ENCODE data around the gene UBP1.
"Not testable (repeated sequence)": the region's sequence is repeated elsewhere in the genome, so short reads cannot be mapped to it uniquely, and the experiment has no call there.

The UBP1 gene

GRCh38 chr3:33433843-33434242 lies 6.4 kb downstream of the UBP1 start:
- no peak for DNase-seq

GRCh38 chr3:33430571-33430970 lies 9.6 kb downstream of the UBP1 start:
- DNase-seq, result no peak

DNA sequence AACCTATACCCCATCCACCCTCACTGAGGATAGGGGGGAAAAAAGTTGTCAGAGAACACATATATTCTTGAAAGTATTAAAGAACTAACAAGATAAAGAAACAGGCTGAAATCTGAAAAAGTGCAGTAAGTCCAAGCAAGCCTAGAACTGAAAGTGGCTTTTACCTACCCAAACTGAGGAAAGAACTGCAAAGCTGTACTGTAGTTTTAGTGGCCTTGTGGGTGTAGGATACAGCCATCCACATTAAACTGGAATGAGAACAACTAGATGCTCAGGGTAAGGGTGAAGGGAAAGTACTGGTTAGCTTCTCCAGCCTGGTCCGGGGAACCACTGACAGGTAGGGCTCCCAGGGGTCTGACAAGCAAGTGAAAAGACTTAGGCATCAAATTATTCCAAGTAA lies 10.1 kb downstream of the UBP1 start:
- DNase-seq, result no peak

GRCh38 chr3:33429306-33429705 lies 10.9 kb downstream of the UBP1 start:
- not testable (repeated sequence) for DNase-seq

DNA sequence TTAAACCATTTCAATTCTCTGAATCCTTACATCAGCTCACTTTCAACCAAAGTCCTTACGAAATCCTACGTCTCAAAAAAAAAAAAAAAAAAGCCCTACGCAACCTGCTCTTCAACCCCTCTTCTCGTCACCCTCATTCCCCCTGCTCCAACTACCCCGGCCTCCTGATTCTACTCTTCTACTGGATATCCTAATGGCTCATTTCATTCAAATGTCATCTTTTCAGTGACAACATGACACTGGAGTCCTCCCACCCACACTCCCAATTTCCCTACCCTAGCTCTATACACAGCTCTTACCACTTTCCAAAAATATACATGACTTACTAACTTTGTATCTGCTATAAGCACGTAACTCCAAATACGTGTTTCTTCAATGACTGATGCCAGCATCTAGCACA lies 11.5 kb downstream of the UBP1 start:
- no peak for DNase-seq

DNA sequence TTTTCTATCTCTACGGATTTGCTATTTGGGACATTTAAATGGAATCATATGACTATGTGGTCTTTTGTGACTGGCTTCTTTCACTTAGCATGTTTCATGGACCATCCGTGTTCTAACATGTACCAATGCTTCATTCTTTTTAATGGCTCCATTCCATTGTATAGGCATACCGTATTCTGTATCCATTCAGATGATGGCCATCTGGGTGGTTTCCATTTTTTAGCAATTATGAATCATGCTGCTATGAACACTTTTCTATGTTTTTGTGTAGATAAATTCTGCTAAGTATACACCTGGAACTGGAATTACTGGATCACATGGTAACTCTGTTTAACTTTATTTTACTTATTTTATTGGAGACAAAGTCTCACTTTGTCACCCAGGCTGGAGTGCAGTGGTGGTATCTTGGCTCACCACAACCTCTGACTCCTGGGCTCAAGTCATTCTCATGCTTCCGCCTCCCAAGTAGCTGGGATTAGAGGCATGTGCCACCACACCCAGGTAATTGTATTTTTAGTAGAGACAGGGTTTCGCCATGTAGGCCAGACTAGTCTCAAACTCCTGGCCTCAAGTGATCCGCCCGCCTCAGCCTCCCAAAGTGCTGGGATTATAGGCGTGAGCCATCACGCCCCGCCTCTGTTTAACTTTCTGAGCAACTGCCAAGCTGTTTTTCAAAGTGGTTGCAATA lies 13.4 kb downstream of the UBP1 start:
- DNase-seq, result no peak

DNA sequence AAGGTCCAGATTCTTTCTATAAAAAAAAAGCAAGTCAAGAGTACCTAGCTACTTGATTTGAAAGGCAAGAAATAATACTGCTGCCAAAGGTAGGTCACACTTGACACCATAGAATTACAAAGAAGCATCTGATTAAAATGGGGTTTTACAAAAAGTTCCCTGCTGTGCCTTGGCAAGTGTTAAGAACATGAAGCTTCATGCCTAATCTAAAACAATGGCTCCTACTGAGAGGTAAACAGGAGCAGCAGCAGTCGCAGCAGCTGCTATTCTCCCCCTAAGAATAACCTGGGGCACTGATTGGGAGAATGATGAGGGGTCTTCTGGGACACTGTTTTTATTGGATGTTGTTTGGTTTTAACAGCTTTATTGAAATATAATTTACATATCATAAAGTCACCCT lies 14.1 kb downstream of the UBP1 start:
- DNase-seq, result no peak

DNA sequence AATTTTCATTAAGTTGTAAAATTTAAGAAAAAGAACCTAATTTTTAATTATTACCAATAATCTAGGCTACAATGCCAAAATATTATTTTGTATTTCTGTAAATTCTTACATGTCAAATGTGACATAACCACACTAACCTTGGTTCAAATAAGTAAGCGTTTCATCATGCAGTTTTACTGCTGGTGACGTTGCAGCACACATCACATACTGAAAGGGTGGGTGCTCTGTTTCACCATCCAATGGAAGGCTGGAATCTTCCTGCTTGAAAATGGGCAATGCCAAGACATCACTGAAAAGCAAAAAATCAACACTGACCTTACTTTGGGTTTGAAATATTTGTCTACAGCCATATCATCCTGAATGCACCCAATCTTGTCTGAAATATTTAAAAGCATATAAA lies 14.8 kb downstream of the UBP1 start:
- DNase-seq, result no peak

GRCh38 chr3:33424606-33425452 lies 15.4 kb downstream of the UBP1 start:
- DNase-seq, result no peak

DNA sequence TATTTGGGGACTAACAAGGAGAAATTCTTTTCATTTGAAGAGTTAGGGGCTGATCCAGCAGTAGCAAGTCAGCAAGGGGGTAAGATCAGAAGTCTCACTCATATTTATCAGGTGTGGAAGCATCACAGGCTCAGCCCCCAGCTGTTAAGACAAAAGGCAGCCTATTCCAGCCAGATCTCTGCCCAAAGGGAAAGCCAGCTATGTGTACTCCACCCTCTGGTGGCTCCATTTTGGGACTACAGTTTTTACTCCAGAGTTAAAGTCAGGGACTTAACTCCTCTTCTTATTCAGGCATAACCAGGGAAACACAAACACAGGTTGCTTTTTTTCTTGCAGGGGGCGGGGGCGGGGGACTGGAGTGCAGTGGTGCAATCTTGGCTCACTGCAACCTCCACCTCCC lies 19.2 kb downstream of the UBP1 start:
- DNase-seq, result no peak

GRCh38 chr3:33419948-33420347 lies 20.3 kb downstream of the UBP1 start:
- no peak for DNase-seq

- peak; percentile 61 for DNase-seq
These were observed 23.0 kb downstream of the UBP1 start for GRCh38 chr3:33417066-33417673.

DNA sequence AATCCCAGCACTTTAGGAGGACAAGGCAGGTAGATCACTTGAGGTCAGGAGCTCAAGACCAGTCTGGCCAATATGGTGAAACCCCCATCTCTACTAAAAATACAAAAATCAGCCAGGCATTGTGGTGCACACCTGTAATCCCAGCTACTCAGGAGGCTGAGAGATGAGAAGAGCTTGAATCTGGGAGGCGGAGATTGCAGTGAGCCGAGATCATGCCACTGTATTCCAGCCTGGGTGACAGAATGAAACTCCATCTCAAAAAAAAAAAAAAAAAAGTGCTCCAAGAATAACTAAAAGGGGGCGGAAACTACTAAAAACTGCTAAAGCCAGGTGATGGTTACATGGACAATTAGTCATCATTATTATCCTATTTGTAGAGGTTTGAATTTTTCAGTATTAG lies 29.4 kb downstream of the UBP1 start:
- not testable (repeated sequence) for DNase-seq

DNA sequence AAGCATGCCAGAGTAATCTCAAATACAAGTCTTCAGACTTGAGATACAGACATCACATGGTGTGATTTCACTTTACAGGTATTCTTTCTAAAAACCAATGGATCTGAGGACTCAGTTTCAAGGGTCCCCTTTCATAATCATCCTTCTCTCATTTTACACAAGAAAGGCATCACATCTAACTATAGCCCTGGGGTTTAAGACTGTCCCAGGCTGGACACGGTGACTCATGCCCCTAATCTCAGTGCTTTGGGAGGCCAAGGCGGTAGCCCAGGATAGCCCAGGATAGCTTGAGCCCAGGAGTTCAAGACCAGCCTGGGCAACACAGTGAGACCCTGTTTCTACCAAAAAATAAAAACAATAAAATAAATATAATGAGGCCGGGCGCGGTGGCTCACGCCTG lies 36.4 kb downstream of the UBP1 start:
- no peak for DNase-seq

DNA sequence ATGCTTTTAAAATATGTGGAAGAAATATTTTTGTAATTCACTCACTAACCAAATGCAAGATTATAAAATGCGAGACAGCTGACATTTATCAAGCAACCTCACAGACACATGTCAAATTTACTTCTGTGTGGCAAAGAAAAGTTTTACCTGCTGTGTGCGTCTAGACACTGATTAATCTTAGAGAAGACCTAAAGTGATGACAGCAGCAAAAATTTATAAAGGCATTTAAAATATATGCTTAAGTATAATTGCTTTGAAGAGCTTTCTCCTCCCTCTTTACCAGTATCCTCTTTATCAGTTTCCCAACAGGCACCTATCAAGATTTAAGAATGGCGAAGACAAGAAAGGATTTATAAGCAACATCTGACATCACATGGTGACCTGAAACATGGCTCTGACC lies 37.3 kb downstream of the UBP1 start:
- no peak for DNase-seq

DNA sequence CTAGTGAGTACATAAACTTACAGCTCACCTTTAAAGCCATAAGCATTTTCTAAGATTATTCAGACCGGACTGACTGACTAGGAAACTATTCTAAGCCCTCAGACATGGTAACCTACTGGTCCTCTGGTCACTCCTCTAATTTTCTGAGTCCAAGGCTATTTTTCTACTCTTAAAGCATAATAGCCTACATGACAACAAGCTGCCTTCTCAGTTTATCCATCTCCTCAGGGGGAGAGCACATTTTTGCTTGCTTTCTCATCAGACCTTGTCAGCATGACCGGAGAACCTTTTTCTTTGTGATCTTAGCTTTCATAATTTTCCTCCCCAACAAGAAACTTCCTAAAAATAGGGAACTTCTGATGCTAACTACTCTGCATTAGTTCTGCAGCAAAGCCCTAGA lies 38.4 kb downstream of the UBP1 start:
- no peak for DNase-seq

GRCh38 chr3:33398410-33398809 lies 41.8 kb downstream of the UBP1 start:
- no peak for DNase-seq

GRCh38 chr3:33395900-33396299 lies 44.3 kb downstream of the UBP1 start:
- DNase-seq, result no peak

DNA sequence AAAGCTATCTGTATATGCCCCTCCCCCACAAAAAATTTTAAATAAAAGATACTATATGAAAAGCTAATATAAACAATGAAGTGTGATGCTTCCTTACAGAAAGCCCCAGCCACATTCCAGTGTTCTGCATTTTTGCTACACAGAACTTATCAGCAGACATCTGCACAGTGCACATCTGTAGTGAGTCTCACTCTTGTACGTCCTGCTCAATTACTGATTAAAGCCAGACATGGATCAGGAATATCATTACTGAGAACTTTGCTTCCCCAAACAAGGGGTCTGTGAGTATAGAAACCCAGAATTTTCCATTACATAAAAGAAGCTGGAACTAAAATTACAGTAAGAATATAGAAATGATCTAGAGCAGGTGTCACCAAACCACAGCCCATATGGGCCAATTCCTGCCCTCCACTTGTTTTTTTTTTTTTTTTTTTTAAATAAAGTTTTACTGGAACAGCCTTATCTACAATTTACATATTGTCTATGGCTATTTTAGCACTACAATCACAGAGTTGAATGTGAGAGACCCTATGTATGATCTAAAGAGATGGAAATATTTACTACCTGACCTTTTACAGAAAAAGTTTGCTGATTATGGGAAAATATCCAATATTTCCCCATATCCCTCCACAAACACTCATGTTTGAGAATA lies 45.7 kb downstream of the UBP1 start:
- DNase-seq, result no peak

DNA sequence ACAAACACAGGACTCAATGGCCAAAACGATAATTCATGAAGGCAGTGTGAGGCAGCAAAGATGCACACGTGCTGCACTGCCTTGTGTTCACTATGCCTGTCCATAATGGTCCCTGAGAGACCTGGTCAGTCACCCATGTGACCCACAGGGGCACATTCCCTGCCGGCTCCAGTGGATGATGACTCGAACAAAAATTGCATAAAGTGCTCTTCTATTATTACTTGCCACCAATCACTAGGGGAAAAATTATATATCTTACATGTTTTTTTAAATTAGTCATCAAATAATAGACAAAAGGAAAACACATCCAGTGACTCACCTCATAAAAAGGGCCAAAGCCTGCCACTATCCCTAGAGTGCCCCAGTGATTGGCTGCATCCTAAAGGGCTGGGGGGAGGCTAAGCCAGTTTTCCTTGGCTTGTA lies 47.5 kb downstream of the UBP1 start:
- no peak for DNase-seq

DNA sequence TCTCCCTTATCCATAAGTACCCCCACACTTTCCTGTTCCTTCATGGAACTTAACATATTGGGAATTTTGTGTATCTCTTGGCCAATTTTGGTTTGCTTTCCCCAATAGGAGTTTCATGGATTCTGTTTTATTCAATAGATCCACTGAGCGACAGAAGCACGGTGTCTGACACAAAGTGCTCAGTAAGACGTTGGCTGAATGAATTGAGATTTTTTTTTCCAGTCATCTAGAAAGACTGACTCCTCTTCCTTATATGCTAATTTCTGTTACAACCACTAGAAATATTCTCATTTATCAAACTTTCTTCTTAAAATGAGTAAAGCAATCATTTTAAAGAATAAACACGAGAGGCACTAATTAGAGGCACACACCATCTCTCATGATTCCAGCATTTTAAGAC lies 48.1 kb downstream of the UBP1 start:
- DNase-seq, result no peak

- no peak for DNase-seq
These were observed 48.8 kb downstream of the UBP1 start for GRCh38 chr3:33391255-33391995.

GRCh38 chr3:33389908-33390307 lies 50.3 kb downstream of the UBP1 start:
- DNase-seq, result no peak

Measured in activated CD4-positive, alpha-beta T cell treated with anti-CD3 and anti-CD28 coated beads, Interleukin-2, Interleukin-6, amounts not matched to agents 100 ng/mL and 50 ng/mL, durations not matched to agents 16 hours and 8 hours (primary cell).